H1 (cell line): Measurements from ENCODE around the gene CAMTA1.

Source experiments
- EGR1 ChIP-seq: IDR thresholded peaks from 2 replicates; pipeline ENCODE4 v1.6.1; 2011; ENCODE audit warnings: low read depth, low read length, borderline replicate concordance
- HDAC2 ChIP-seq, 2 experiments: fragments of 300-600 bp in 1 of 2; sonication (generic) in 1 of 2; IDR thresholded peaks; 2 replicates each; pipeline ENCODE4 v1.6.1; 2011 to 2012; ENCODE audit warnings: low read depth in 2 of 2, low read length in 2 of 2, mild to moderate bottlenecking in 2 of 2, moderate library complexity in 2 of 2, borderline replicate concordance in 1 of 2, inconsistent platforms in 1 of 2
- HDAC6 ChIP-seq: IDR thresholded peaks from one replicate; pipeline ENCODE4 v1.7.1; 2012; ENCODE audit warnings: low read depth, mild to moderate bottlenecking, inconsistent platforms, low read length, moderate library complexity
- NRF1 ChIP-seq: IDR thresholded peaks from 2 replicates; pipeline ENCODE4 v1.6.1; 2011; ENCODE audit warnings: mild to moderate bottlenecking, low read depth, low read length, improper control_type of control experiment
- POLR2A ChIP-seq, 2 experiments: IDR thresholded peaks; 1 replicate in 1 of 2; 2 replicates in 1 of 2; pipeline ENCODE4 v1.6.1; 2011; ENCODE audit warnings: low read depth in 2 of 2, low read length in 2 of 2, mild to moderate bottlenecking in 2 of 2; ENCODE audit errors: control extremely low read depth in 1 of 2
- POLR2AphosphoS5 ChIP-seq: IDR thresholded peaks from 2 replicates; pipeline ENCODE4 v1.6.1; 2011; ENCODE audit warnings: low read depth, low read length
- RNF2 ChIP-seq: fragments of 200-900, 300-1000 bp; sonication (generic); IDR thresholded peaks from 2 replicates; pipeline ENCODE4 v1.7.1; 2016; ENCODE audit warnings: borderline replicate concordance, low read depth, mild to moderate bottlenecking, antibody characterized with exemption, low read length; ENCODE audit not compliant: poor library complexity, severe bottlenecking; ENCODE audit errors: missing control alignments
- SRF ChIP-seq: IDR thresholded peaks from 2 replicates; pipeline ENCODE4 v1.6.1; 2011; ENCODE audit warnings: mild to moderate bottlenecking, low read depth, low read length, moderate library complexity
- YY1 ChIP-seq: IDR thresholded peaks from 2 replicates; pipeline ENCODE4 v1.6.1; 2011; ENCODE audit warnings: low read depth, mild to moderate bottlenecking, low read length
- TF ChIP-seq, protein P1 (sequence below), 3 experiments: IDR thresholded peaks; 1 replicate in 2 of 3; 2 replicates in 1 of 3; pipeline versions ENCODE4 v1.5.1 to v1.6.1; 2011; ENCODE audit warnings: low read length in 3 of 3, mild to moderate bottlenecking in 3 of 3, inconsistent platforms in 2 of 3, low read depth in 1 of 3, moderate library complexity in 1 of 3; ENCODE audit not compliant: insufficient read depth in 1 of 3; ENCODE audit errors: control extremely low read depth in 1 of 3

GRCh38 chr1:6820899-6821298, 35.6 kb downstream of the CAMTA1 start:
- TF ChIP-seq POLR2A (IDR thresholded peaks at IDR 0.05; ENCODE audit: control extremely low read depth in 1 of 2, low read depth in 2 of 2, low read length in 2 of 2) (no peak), POLR2AphosphoS5 (no peak), NRF1 (no peak), HDAC6 (no peak), HDAC2 (IDR thresholded peaks at IDR 0.05; ENCODE audit: borderline replicate concordance in 1 of 2, low read depth in 2 of 2, low read length in 2 of 2) (no peak), SRF (no peak), EGR1 (no peak), RNF2 (no peak), YY1 (no peak)
- TF ChIP-seq, protein P1, sequence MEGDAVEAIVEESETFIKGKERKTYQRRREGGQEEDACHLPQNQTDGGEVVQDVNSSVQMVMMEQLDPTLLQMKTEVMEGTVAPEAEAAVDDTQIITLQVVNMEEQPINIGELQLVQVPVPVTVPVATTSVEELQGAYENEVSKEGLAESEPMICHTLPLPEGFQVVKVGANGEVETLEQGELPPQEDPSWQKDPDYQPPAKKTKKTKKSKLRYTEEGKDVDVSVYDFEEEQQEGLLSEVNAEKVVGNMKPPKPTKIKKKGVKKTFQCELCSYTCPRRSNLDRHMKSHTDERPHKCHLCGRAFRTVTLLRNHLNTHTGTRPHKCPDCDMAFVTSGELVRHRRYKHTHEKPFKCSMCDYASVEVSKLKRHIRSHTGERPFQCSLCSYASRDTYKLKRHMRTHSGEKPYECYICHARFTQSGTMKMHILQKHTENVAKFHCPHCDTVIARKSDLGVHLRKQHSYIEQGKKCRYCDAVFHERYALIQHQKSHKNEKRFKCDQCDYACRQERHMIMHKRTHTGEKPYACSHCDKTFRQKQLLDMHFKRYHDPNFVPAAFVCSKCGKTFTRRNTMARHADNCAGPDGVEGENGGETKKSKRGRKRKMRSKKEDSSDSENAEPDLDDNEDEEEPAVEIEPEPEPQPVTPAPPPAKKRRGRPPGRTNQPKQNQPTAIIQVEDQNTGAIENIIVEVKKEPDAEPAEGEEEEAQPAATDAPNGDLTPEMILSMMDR (IDR thresholded peaks at IDR 0.05; ENCODE audit: control extremely low read depth in 1 of 3, insufficient read depth in 1 of 3, low read depth in 1 of 3, low read length in 3 of 3): no peak
